ENCODE results near the gene RERGL.

DNA sequence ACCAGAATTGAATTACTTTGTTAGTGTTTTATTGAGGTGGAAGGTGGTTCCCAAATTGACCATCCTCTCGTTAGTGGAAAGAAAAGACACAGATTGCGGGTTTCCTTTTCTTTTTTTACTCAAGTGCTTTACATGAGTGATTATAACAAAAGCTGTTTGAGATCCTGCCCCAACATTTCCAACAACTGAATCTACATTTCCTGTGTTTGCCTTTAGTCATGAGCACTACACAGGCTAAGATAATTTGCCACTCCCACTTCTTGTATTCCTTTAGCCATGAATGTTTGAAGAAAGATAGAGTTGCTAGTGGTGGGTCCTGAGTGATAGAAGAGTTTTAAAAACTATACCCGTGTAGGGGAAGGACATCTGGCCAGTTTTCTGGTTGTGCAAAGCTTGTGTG lies 16.0 kb downstream of the RERGL start:
- TF ChIP-seq EGR1 (IDR thresholded peaks at IDR 0.05; ENCODE audit: low read depth in 2 of 2) (no peak), RAD21 (IDR thresholded peaks at IDR 0.05) (no peak), GABPA (IDR thresholded peaks at IDR 0.05 in 1 of 2, conservative IDR thresholded peaks at IDR 0.05 in 1 of 2) (no peak), ZBTB33 (IDR thresholded peaks at IDR 0.05) (no peak), ATF3 (IDR thresholded peaks at IDR 0.05) (no peak), REST (IDR thresholded peaks at IDR 0.05) (no peak), MAX (IDR thresholded peaks at IDR 0.05) (no peak), FOXA1 (IDR thresholded peaks at IDR 0.05) (no peak), SP1 (IDR thresholded peaks at IDR 0.05) (no peak), JUND (IDR thresholded peaks at IDR 0.05) (no peak), TAF1 (conservative IDR thresholded peaks at IDR 0.05) (no peak)
- TF ChIP-seq, protein P1, sequence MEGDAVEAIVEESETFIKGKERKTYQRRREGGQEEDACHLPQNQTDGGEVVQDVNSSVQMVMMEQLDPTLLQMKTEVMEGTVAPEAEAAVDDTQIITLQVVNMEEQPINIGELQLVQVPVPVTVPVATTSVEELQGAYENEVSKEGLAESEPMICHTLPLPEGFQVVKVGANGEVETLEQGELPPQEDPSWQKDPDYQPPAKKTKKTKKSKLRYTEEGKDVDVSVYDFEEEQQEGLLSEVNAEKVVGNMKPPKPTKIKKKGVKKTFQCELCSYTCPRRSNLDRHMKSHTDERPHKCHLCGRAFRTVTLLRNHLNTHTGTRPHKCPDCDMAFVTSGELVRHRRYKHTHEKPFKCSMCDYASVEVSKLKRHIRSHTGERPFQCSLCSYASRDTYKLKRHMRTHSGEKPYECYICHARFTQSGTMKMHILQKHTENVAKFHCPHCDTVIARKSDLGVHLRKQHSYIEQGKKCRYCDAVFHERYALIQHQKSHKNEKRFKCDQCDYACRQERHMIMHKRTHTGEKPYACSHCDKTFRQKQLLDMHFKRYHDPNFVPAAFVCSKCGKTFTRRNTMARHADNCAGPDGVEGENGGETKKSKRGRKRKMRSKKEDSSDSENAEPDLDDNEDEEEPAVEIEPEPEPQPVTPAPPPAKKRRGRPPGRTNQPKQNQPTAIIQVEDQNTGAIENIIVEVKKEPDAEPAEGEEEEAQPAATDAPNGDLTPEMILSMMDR (IDR thresholded peaks at IDR 0.05; ENCODE audit: low read depth, low read length, missing input control): no peak
